Glutamatergic neuron (in vitro differentiated cells): Measurements from ENCODE around the gene ASIC5. TPM values are rescaled to one million over a fixed set of nuclear protein-coding genes. Genes with fewer than 3 reads are reported as not detected.
A peak's percentile ranks its signal among the peaks of the same experiment; 100 is the strongest.

ENCODE experiments used
- DNase-seq: peaks from one replicate; pipeline ENCODE4 v3.0.0; 2022
- H3K27ac Mint-ChIP-seq: one replicate; pipeline ENCODE4 v1.8.0; 2020; ENCODE audit warnings: mild to moderate bottlenecking, mixed read lengths, inconsistent platforms; ENCODE audit not compliant: unreplicated experiment
- H3K27me3 Mint-ChIP-seq: one replicate; pipeline ENCODE4 v1.8.0; 2020; ENCODE audit warnings: mild to moderate bottlenecking, moderate library complexity, mixed read lengths, inconsistent platforms; ENCODE audit not compliant: unreplicated experiment
- H3K36me3 Mint-ChIP-seq: one replicate; pipeline ENCODE4 v1.8.0; 2020; ENCODE audit warnings: mild to moderate bottlenecking, mixed read lengths, inconsistent platforms; ENCODE audit not compliant: unreplicated experiment
- H3K4me1 Mint-ChIP-seq: one replicate; pipeline ENCODE4 v1.8.0; 2020; ENCODE audit warnings: mild to moderate bottlenecking, low read depth, mixed read lengths, inconsistent platforms; ENCODE audit not compliant: unreplicated experiment
- H3K4me3 Mint-ChIP-seq: one replicate; pipeline ENCODE4 v1.8.0; 2020; ENCODE audit warnings: mild to moderate bottlenecking, mixed read lengths, inconsistent platforms; ENCODE audit not compliant: unreplicated experiment
- H3K9me3 Mint-ChIP-seq: one replicate; pipeline ENCODE4 v1.8.0; 2020; ENCODE audit warnings: mild to moderate bottlenecking, moderate library complexity, mixed read lengths, inconsistent platforms; ENCODE audit not compliant: unreplicated experiment
- CTCF ChIP-seq: fragments of 200-600 bp; sonication (generic); IDR thresholded peaks from one replicate; pipeline ENCODE4 v1.5.0; 2021; ENCODE audit not compliant: partially characterized antibody, unreplicated experiment
- total RNA-seq: library from RNA; stranded (reverse); fragmentation: NEBNext Ultra II Directional; extraction: Animal tissue kit (Norgen Biotek cat#: 25700); gene quantifications from one replicate; pipeline ENCODE4 v1.2.1, GENCODE V29; 2021; ENCODE audit not compliant: unreplicated experiment

ASIC5 gene
- total RNA-seq, 1 donor from 2014 or later, result not detected

- H3K4me1 Mint-ChIP-seq, result no peaks in the 10 kb centered on the region
- no peaks in the 10 kb centered on the region for H3K9me3 Mint-ChIP-seq
- H3K4me3 Mint-ChIP-seq, result no peak overlapping the region
- no peak for DNase-seq
- no peak for TF ChIP-seq CTCF
- H3K27ac Mint-ChIP-seq, result no peak overlapping the region
- H3K27me3 Mint-ChIP-seq, result no peaks in the 10 kb centered on the region
- no peaks in the 10 kb centered on the region for H3K36me3 Mint-ChIP-seq
Measured at GRCh38 chr4:155789982-155790381, 76.1 kb downstream of the ASIC5 start.

GRCh38 chr4:155789391-155789790, 76.7 kb downstream of the ASIC5 start:
- Mint-ChIP-seq H3K27me3 (no peaks in the 10 kb centered on the region), H3K27ac (no peak overlapping the region), H3K4me3 (no peak overlapping the region), H3K4me1 (no peaks in the 10 kb centered on the region), H3K9me3 (no peaks in the 10 kb centered on the region), H3K36me3 (no peaks in the 10 kb centered on the region)
- no peak for TF ChIP-seq CTCF
- no peak for DNase-seq

- DNase-seq, result no peak
- H3K27me3 Mint-ChIP-seq, result no peaks in the 10 kb centered on the region
- peak; percentile 46 for TF ChIP-seq CTCF
- no peak overlapping the region for H3K27ac Mint-ChIP-seq
- H3K4me1 Mint-ChIP-seq, result no peaks in the 10 kb centered on the region
- H3K4me3 Mint-ChIP-seq, result no peak overlapping the region
- H3K36me3 Mint-ChIP-seq, result no peaks in the 10 kb centered on the region
- no peaks in the 10 kb centered on the region for H3K9me3 Mint-ChIP-seq
Measured at GRCh38 chr4:155787113-155787710, 78.9 kb downstream of the ASIC5 start.

GRCh38 chr4:155785828-155786227, 80.2 kb downstream of the ASIC5 start:
- H3K36me3 Mint-ChIP-seq, result no peaks in the 10 kb centered on the region
- no peak for DNase-seq
- no peaks in the 10 kb centered on the region for H3K9me3 Mint-ChIP-seq
- H3K4me3 Mint-ChIP-seq, result no peak overlapping the region
- TF ChIP-seq CTCF, result no peak
- no peak overlapping the region for H3K27ac Mint-ChIP-seq
- no peaks in the 10 kb centered on the region for H3K27me3 Mint-ChIP-seq
- H3K4me1 Mint-ChIP-seq, result no peaks in the 10 kb centered on the region

- no peak for TF ChIP-seq CTCF
- H3K4me1 Mint-ChIP-seq, result no peaks in the 10 kb centered on the region
- H3K27me3 Mint-ChIP-seq, result no peaks in the 10 kb centered on the region
- no peaks in the 10 kb centered on the region for H3K9me3 Mint-ChIP-seq
- no peak for DNase-seq
- H3K4me3 Mint-ChIP-seq, result no peak overlapping the region
- no peaks in the 10 kb centered on the region for H3K36me3 Mint-ChIP-seq
- no peak overlapping the region for H3K27ac Mint-ChIP-seq
Measured at GRCh38 chr4:155784637-155785036, 81.4 kb downstream of the ASIC5 start.
